GM12878 (cell line): ENCODE data around the gene HENMT1. TPM values are rescaled to one million over a fixed set of nuclear protein-coding genes. Genes with fewer than 3 reads are reported as not detected.

Experiments
- ATAC-seq: fragments of 200-7000 bp; cut with Tn5 transposase; 3 replicates; pipeline ENCODE4 v1.9.1; 2020; ENCODE audit warnings: mild to moderate bottlenecking, moderate library complexity
- BruUV-seq: library from RNA; stranded (reverse); fragments of 400-500 nt; replicated peaks from 2 replicates; lab custom pipeline; 2021; lab: Mats Ljungman, UMichigan
- CTCF ChIA-PET: fragments of 300-600 bp; sonication (Branson Sonifier 250); formaldehyde crosslinking; extraction: SDS; loops from one replicate; lab custom pipeline; 2021; ENCODE audit warnings: inconsistent platforms; lab: Yijun Ruan, JAX
- POLR2A ChIA-PET: fragments of 350-600 bp; formaldehyde crosslinking; extraction: SDS; loops from one replicate; lab custom pipeline; 2021; ENCODE audit warnings: inconsistent platforms; lab: Charles Lee
- RAD21 ChIA-PET: fragments of 300-600 bp; sonication (Branson Sonifier 250); formaldehyde crosslinking; loops from one replicate; lab custom pipeline; 2023; ENCODE audit warnings: antibody characterized with exemption; ENCODE audit not compliant: unreplicated experiment; lab: Charles Lee
- SMC1A ChIA-PET: fragments of 300-600 bp; sonication (Branson Sonifier 250); formaldehyde crosslinking; loops from one replicate; lab custom pipeline; 2023; ENCODE audit not compliant: unreplicated experiment, uncharacterized antibody; lab: Charles Lee
- DNase-seq: peaks from one replicate; pipeline ENCODE4 v3.0.0-alpha.2; 2011; ENCODE audit warnings: low read depth, low spot score
- FAIRE-seq: peaks from 3 replicates; lab custom pipeline; 2011; peaks lifted over from hg19 to GRCh38; lab: Jason Lieb, UNC
- H2AFZ ChIP-seq: 2 replicates; pipeline ENCODE4 v1.6.0; 2011; ENCODE audit warnings: low read depth, low read length, control low read depth; ENCODE audit not compliant: control insufficient read depth
- H3K27ac ChIP-seq: 2 replicates; pipeline ENCODE4 v1.5.1; 2011; ENCODE audit warnings: control low read depth; ENCODE audit not compliant: control insufficient read depth, insufficient read depth
- H3K27me3 ChIP-seq, 2 experiments: replicated peaks in 1 of 2; 2 replicates each; pipeline versions ENCODE4 v1.6.0 to v1.6.1; 2011; ENCODE audit warnings: low read length in 1 of 2; ENCODE audit not compliant: control insufficient read depth in 2 of 2, insufficient read depth in 2 of 2
- H3K36me3 ChIP-seq, 2 experiments: 2 replicates each; pipeline ENCODE4 v1.5.1; 2011; ENCODE audit warnings: low read length in 1 of 2; ENCODE audit not compliant: control insufficient read depth in 2 of 2, insufficient read depth in 2 of 2
- H3K4me1 ChIP-seq: 2 replicates; pipeline ENCODE4 v1.6.1; 2011; ENCODE audit warnings: mild to moderate bottlenecking, low read length, moderate library complexity, mixed read lengths; ENCODE audit not compliant: control insufficient read depth, insufficient read depth
- H3K4me2 ChIP-seq: 2 replicates; pipeline ENCODE4 v1.6.0; 2011; ENCODE audit warnings: control low read depth; ENCODE audit not compliant: control insufficient read depth, insufficient read depth
- H3K4me3 ChIP-seq: fragments of 200-600 bp; sonication (generic); 2 replicates; pipeline ENCODE4 v1.5.1; 2016
- H3K79me2 ChIP-seq: 2 replicates; pipeline ENCODE4 v1.6.0; 2011; ENCODE audit warnings: low read length; ENCODE audit not compliant: control insufficient read depth, insufficient read depth
- H3K9ac ChIP-seq: 2 replicates; pipeline ENCODE4 v1.8.0; 2011; ENCODE audit warnings: low read length, control low read depth, mixed read lengths; ENCODE audit not compliant: control insufficient read depth, insufficient read depth
- H3K9me3 ChIP-seq: replicated peaks from 3 replicates; pipeline ENCODE4 v1.5.1; 2011; ENCODE audit warnings: mild to moderate bottlenecking, low read length; ENCODE audit not compliant: control insufficient read depth, insufficient read depth
- H4K20me1 ChIP-seq: 2 replicates; pipeline ENCODE4 v1.6.0; 2011; ENCODE audit not compliant: control insufficient read depth, insufficient read depth
- MEF2A ChIP-seq: IDR thresholded peaks from 2 replicates; pipeline ENCODE4 v1.6.1; 2011; ENCODE audit warnings: low read depth, mild to moderate bottlenecking, low read length, moderate library complexity; ENCODE audit not compliant: insufficient read depth
- RCOR1 ChIP-seq: conservative IDR thresholded peaks from 2 replicates; pipeline ENCODE4 v1.6.1; 2012; ENCODE audit warnings: low read depth, low read length, improper control_type of control experiment
- YBX1 ChIP-seq: fragments of 450-650 bp; IDR thresholded peaks from 2 replicates; pipeline ENCODE4 v1.6.1; 2016; ENCODE audit warnings: antibody characterized with exemption
- ZNF207 ChIP-seq: fragments of 450-650 bp; IDR thresholded peaks from 2 replicates; pipeline ENCODE4 v1.6.1; 2014; ENCODE audit warnings: antibody characterized with exemption, mild to moderate bottlenecking, borderline replicate concordance
- WGBS: methylation state at CpG from one replicate; pipeline ENCODE4 v1.1.6; 2016; ENCODE audit warnings: low lambda C conversion rate; ENCODE audit not compliant: insufficient replicate concordance, insufficient coverage; ENCODE audit errors: missing lambda C conversion rate; 5-methylcytosine and 5-hydroxymethylcytosine counted together
- in situ Hi-C: fragments of 300-500 bp; cut with MboI; formaldehyde crosslinking; loops from 9 replicates; pipeline ENCODE4 v1.14.3; 2018; ENCODE audit warnings: mixed read lengths
- intact Hi-C: fragments of 100-400 bp; cut with micrococcal nuclease; formaldehyde crosslinking; loops from one replicate; pipeline ENCODE4 v1.14.2; 2022; ENCODE audit not compliant: unreplicated experiment
- polyA plus RNA-seq, 11 experiments: library from polyadenylated mRNA; depleted of rRNA in 4 of 11; unstranded in 6 of 11; stranded (reverse) in 5 of 11; fragments of >200 nt; fragmentation: Nextera tagmentation in 4 of 11; fragmentation: Illumina TruSeq in 1 of 11; extraction: Ambion mirVana in 4 of 11; extraction: Trizol in 1 of 11; gene quantifications; 1 replicate in 1 of 11; 2 replicates in 10 of 11; pipeline versions ENCODE4 v1.2.1 to v1.2.3, GENCODE V29; 2011 to 2016; ENCODE audit warnings: inconsistent platforms in 2 of 11, missing spikeins in 2 of 11, low read depth in 1 of 11
- total RNA-seq, 4 experiments: library from RNA; depleted of rRNA in 3 of 4; stranded (reverse); fragments of >200 nt in 3 of 4; fragmentation: Illumina TruSeq in 1 of 4; extraction: Trizol in 1 of 4; gene quantifications; 2 replicates each; pipeline versions ENCODE4 v1.2.1 to v1.2.3, GENCODE V29; 2013 to 2021
- TF ChIP-seq, protein P1 (sequence below): fragments of 150-350 bp; IDR thresholded peaks from 2 replicates; pipeline ENCODE4 v1.6.1; 2014; ENCODE audit warnings: mild to moderate bottlenecking, low read depth, low read length
- TF ChIP-seq, protein P2 (sequence below): IDR thresholded peaks from 2 replicates; pipeline ENCODE4 v1.6.1; 2011; ENCODE audit warnings: borderline replicate concordance, low read depth, mild to moderate bottlenecking, moderate library complexity, mixed read lengths, low read length; ENCODE audit not compliant: insufficient read depth; ENCODE audit errors: extremely low read length

The HENMT1 gene
- total and polyA plus RNA-seq, 10 of the 15 experiments (the other 5 are each of a cell fraction or from before 2014, with no cell fraction given): 4.4 to 15.6 (median 10.4) TPM

DNA sequence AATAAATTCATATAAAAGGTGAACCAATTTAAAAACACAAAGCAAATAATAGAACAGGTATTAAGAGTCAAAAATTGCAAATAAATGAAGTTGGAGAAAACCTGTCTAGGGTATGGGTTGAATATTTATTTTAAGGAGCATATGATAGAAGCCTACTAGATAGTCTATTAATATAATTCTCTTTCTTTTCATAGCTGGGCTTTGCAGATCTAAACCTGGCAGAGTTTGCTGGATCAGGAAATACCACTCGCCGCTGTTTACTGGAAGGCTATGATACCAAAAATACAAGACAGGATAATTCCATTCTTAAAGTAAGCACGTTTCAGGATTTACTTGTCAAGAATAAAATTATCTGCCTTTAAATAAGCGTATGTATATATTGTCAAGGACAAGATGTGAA is 48.9 kb downstream of the HENMT1 start:
- ChIA-PET RAD21 (no interaction called here), CTCF (interaction anchor here (1.1 to 2.2 kb wide), 3 partner anchors 33 to 60 kb away, joined by 3 to 5 read pairs (median 4); no protein-coding TSS in a partner anchor), SMC1A (no interaction called here), POLR2A (no interaction called here)
- Histone ChIP-seq H3K27me3 (no peaks in the 10 kb centered on the region), H3K79me2 (no peaks in the 10 kb centered on the region), H4K20me1 (no peaks in the 10 kb centered on the region), H3K9me3 (no peaks in the 10 kb centered on the region), H3K4me2 (no peak overlapping the region), H3K4me3 (no peak overlapping the region), H3K4me1 (no peaks in the 10 kb centered on the region), H3K27ac (no peak overlapping the region), H3K9ac (no peak overlapping the region), H3K36me3 (no peaks in the 10 kb centered on the region), H2AFZ (no peak overlapping the region)
- 82% methylated on average over 4 of the region's 4 CpGs for WGBS
- TF ChIP-seq, protein P1, sequence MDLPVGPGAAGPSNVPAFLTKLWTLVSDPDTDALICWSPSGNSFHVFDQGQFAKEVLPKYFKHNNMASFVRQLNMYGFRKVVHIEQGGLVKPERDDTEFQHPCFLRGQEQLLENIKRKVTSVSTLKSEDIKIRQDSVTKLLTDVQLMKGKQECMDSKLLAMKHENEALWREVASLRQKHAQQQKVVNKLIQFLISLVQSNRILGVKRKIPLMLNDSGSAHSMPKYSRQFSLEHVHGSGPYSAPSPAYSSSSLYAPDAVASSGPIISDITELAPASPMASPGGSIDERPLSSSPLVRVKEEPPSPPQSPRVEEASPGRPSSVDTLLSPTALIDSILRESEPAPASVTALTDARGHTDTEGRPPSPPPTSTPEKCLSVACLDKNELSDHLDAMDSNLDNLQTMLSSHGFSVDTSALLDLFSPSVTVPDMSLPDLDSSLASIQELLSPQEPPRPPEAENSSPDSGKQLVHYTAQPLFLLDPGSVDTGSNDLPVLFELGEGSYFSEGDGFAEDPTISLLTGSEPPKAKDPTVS: no peak
- TF ChIP-seq MEF2A (no peak), RCOR1 (no peak), YBX1 (no peak), ZNF207 (no peak)
- TF ChIP-seq, protein P2, sequence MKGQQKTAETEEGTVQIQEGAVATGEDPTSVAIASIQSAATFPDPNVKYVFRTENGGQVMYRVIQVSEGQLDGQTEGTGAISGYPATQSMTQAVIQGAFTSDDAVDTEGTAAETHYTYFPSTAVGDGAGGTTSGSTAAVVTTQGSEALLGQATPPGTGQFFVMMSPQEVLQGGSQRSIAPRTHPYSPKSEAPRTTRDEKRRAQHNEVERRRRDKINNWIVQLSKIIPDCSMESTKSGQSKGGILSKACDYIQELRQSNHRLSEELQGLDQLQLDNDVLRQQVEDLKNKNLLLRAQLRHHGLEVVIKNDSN: no peak
- no peak for DNase-seq
- FAIRE-seq: no peak
- no peak for ATAC-seq
- BruUV-seq: no TSS peak
- in situ Hi-C loops (no loop called here), intact Hi-C loops (loop anchor here (10.0 kb wide), 1 partner anchor 63 kb away; no protein-coding TSS in a partner anchor)
